ENCODE data around the gene BAG3.
"Not testable (repeated sequence)": the region's sequence is repeated elsewhere in the genome, so short reads cannot be mapped to it uniquely, and the experiment has no call there.

The BAG3 gene

GRCh38 chr10:119650692-119651513 is at the start of gene BAG3:
BAG3 (plus strand) TSS chr10:119651380; CDS start chr10:119651676, 296 bp downstream.
- peak; percentile 92 for DNase-seq

DNA sequence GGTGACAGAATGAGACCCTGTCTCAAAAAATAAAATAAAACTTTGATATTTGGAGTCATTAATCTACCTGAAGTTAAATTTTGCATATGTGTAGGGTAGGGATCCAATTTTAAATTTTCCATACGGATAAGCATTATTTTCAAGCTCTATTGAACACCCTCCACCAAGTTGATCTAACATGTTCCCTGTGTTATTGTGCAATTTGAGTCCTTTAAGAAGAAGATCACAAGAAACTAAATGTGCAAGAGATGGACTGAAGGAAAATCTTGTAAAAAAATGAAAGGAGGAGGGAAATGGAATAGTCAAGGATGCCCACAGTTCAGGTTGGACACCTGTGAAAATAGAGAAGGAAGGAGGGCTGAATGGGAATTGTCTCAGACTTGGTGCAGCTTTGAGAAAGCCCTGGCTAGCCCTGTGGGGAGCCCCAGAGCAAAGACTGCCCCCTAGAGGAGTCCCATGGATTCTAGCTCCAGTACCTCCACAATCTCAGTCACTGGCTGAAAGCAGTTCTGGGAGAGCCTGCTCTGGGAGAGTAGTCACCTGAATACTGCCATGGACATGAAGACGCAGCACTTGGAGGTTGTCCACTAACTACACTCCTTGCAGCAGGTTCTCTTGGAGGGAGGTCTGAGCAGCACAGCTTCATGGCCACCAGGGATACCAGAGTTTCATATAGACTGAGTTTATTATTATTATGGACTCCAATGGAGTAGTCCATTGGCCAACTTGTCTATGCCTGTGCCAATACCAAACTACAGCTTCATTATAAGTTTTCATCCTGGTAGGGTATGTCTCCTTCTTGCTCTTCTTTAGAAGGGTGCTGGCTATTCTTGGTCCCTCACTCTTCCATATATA is 48.7 kb upstream of the BAG3 start:
- peak; percentile 51 for DNase-seq

GRCh38 chr10:119604468-119604867 is 46.7 kb upstream of the BAG3 start:
- DNase-seq: no peak

DNA sequence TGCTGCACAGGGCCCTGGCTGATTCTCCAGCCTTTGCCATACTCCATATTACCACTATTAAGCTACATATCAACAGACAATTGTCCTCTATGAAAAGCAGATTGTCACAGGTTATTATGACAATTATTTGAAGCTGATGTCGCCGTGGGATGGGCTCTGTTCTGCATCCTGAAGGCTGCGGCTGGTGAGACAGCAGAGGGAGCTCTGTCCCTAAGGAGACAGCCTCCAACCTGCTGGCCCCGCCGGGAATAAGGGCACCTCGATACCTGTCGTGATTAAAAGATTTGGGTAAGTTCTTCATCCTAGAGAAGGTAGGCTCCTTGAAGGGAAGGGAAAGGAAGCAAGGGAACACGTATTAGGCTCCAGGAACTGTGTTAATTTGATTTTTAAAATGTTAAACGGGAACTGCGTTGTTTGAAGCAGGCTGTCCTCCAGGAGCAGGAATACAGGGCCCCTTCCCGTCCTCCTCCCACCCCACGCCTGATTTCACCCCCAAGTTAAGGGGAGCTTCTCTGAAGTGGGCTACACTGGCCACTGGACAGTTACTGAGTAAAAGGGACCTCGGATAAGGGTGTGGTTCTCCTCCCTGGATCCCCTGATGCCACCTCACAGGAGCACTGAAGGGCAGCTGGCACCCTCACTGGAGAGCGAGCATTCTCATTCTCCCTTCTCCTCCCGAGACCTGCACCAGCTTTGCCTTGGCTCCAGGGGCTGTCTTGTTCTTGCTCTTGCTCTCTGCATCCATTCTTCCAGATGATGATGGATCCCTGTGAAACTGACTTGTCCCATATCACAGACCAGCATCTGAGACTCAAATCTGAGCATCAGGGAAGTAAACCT is 42.6 kb upstream of the BAG3 start:
- DNase-seq: peak; percentile 81

- no peak for DNase-seq
These were observed 41.7 kb upstream of the BAG3 start for GRCh38 chr10:119609516-119609915.

- DNase-seq: no peak
These were observed 39.7 kb upstream of the BAG3 start for GRCh38 chr10:119611433-119611832.

DNA sequence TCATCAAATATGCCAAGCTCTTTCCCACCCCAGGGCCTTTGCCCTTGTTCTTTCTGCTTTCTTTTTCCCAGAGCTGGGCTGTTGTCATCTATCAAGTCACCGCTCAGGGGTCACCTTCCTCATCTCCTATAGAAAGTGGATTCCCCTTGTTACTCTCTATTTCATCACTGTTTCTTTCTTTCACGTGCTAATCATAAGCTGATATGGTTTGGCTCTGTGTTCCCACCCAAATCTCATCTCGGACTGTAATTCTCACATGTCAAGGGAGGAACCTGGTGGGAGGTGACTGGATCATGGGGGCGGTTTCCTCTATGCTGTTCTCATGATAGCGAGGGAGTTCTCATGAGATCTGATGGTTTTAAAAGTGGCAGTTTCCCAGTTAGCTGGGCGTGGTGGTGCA is 37.4 kb upstream of the BAG3 start:
- no peak for DNase-seq

- no peak for DNase-seq
These were observed 36.5 kb upstream of the BAG3 start for GRCh38 chr10:119614686-119615085.

DNA sequence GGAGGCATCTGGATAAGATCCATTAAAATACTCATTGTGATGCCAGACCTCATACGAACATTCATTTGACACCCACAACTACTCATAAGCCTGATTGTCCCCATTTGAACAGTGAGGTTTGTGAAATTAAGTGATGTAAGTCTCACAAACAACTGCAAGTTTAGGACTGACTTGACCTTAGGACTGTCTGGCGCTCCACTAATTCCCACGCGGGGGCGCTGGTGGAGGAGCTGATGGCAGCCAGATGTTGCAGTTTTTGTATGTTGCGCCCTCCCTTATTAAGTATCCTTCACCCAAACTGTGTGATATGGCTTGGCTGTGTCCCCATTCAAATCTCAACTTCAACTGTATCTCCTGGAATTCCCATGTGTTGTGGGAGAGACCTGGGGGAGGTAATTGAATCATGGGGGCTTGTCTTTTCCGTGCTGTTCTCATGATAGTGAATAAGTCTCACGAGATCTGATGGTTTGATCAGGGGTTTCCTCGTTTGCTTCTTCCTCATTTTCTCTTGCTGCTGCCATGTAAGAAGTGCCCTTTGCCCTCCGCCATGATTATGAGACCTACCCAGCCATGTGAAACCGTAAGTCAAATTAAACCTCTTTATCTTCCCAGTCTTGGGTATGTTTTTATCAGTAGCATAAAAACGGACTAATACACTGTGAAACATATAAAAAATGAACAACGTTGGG is 34.2 kb upstream of the BAG3 start:
- no peak for DNase-seq

DNA sequence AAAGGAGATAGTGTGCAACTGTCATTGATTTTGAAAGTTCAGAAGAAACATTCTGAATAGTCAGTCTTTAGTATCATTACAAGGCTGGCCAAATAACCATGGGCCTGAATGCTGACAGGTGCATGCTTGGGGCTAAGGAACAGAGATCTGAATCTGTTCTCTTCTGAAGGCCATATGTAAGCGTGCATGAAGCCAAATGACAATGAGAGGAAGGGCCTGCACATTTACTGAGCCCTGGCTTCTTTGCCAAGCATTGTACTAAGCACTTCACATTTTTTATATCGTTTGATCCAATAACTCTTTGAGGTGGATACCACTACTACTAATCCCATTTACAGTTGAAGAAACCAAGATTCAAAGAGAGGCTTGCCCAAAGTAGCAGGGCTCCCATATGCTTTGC is 32.0 kb upstream of the BAG3 start:
- no peak for DNase-seq

GRCh38 chr10:119619811-119620210 is 31.4 kb upstream of the BAG3 start:
- not testable (repeated sequence) for DNase-seq

DNA sequence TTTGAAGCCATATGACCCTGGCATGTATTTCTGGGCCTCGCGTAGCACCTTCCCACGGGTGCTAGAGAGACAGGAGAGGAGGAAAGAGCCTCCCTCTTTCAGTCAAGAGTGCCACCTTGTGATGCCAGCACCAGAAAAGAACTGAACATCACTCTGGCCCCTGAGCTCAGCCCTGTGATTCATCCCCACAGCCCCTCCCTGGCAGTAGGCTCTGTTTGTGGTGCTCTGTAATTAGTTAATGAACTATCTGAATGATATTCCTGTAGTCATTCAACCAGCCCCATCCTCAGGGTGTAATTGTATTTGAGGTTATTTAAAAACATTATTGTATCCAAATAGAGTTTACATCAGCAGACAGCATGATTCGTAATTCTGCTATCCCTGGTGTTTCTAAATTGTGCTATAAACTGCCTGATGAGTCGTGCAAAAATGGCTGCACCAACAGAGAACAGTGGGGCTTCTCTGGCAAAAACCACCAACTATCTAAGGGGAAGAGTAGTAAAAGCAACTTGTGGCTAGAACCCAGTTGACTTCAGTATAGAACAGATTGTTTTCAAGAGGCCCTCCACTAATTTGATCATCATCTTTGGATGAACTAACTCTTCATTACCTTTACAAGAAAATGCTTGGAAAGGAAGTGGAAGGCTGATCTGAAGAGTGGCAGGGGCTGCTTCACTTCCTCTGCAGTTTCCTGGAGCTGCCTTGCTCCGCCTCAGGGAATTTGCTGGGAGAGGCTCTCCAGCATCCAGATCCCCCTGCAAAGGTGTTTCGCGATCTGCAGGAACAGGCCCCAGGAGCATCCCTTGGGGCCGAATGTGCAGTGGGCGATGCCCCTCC is 30.7 kb upstream of the BAG3 start:
- DNase-seq: no peak

DNA sequence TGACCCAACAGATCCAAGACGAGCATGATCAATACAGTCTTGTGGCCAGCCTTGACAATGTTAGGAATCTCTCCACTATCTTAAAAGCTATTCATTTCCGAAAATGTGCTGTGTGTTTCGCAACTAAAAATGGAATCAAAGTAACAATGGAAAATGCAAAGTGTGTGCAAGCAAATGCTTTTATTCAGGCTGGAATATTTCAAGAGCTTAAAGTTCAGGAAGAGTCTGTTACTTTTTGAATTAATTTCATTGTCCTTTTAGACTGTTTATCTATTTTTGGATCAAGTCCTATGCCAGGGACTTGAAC is 30.1 kb upstream of the BAG3 start:
- no peak for DNase-seq

- DNase-seq: peak; percentile 18
These were observed 25.5 kb upstream of the BAG3 start for GRCh38 chr10:119625570-119626280.

DNA sequence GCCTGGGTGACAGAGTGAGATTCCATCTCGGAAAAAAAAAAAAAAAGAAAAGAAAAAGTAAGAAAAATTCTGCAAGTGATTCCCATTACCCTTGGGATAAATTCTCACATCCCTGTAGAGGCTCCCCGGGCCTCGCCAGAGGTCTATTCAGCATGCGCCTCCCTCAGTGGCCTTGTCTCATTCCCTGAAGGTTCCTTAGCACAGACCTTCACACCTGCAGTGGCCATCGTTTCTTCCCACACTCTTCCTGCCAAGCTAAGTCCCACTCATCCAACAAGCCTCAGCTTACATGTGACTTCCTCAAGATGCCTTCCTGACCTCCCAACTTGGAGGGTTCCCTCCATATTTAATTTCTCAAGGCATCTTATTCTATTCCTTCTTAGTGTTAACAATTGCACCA is 20.9 kb upstream of the BAG3 start:
- no peak for DNase-seq

DNA sequence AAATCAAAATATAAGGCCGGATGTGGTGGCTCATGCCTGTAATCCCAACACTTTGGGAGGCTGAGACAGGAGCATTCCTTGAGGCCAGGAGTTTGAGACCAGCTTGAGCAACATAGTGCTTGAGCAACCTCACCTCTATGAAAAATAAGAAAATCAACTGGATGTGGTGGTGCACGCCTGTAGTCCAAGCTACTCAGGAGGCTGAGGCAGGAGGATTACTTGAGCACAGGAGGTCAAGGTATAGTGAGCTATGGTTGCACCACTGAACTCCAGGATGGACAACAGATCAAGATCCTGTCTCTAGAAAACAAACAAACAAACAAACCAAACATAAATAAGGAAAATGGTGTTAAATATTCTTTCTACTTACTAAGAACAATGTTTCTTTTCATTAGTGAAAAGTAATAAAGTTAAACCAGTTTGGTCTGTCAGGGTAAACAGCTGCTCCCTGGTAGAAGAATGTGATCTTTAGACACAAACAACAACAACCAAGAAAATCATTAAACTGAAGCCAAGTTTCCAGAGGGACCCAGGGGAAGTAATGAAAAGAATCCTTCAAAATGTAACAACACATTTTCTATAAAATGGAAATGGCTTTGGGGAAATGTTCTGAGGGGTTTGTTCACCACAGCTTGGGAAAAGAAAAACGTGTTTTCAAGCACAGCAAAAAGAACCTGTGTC is 17.5 kb upstream of the BAG3 start:
- DNase-seq: no peak

DNA sequence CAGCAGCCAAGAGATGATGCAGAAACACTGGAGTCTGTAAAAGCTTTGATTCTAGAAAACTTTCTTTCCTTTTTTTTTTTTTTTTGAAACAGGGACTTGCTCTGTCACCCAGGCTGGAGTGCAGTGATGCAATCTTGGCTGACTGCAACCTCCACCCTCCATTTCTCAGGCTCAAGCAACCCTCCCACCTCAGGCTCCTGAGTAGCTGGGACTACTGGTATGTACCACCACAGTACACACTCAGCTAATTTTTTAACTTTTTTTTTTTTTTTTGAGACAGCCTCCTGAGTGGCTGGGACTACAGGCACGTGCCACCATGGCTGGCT is 17.0 kb upstream of the BAG3 start:
- no peak for DNase-seq

GRCh38 chr10:119637631-119638030 is 13.5 kb upstream of the BAG3 start:
- no peak for DNase-seq

- DNase-seq: no peak
These were observed 12.2 kb upstream of the BAG3 start for GRCh38 chr10:119638982-119639381.

- no peak for DNase-seq
These were observed 10.8 kb upstream of the BAG3 start for GRCh38 chr10:119640384-119640783.
